HepG2 (cell line): ENCODE results near the gene LCAT. TPM values are rescaled to one million over a fixed set of nuclear protein-coding genes. Genes with fewer than 3 reads are reported as not detected.

ENCODE experiments used
- ARNT2 ChIP-seq: sonication (generic); formaldehyde crosslinking; IDR thresholded peaks from 2 replicates; pipeline ENCODE4 v1.8.0; 2022; ENCODE audit warnings: mild to moderate bottlenecking, low read depth, missing genetic modification reagents, moderate library complexity
- EEA1 ChIP-seq: sonication (generic); formaldehyde crosslinking; IDR thresholded peaks from 2 replicates; pipeline ENCODE4 v1.5.1; 2020; ENCODE audit warnings: mild to moderate bottlenecking, missing genetic modification reagents, borderline replicate concordance
- GABPA ChIP-seq, 2 experiments: IDR thresholded peaks; 2 replicates each; pipeline ENCODE4 v1.6.1; 2011 to 2016; ENCODE audit warnings: low read depth in 2 of 2, low read length in 1 of 2, missing biosample characterization in 1 of 2, missing genetic modification characterization in 1 of 2
- KDM1A ChIP-seq: IDR thresholded peaks from 2 replicates; pipeline ENCODE4 v1.6.1; 2016; ENCODE audit warnings: missing compliant biosample characterization
- LCORL ChIP-seq, 2 experiments: fragments of 450-650 bp in 1 of 2; sonication (generic) in 1 of 2; formaldehyde crosslinking in 1 of 2; IDR thresholded peaks; 2 replicates each; pipeline versions ENCODE4 v1.5.0 to v1.6.1; 2017 to 2020; ENCODE audit warnings: antibody characterized with exemption in 1 of 2, missing genetic modification reagents in 1 of 2
- MAFG ChIP-seq: sonication (generic); formaldehyde crosslinking; IDR thresholded peaks from 2 replicates; pipeline ENCODE4 v1.5.1; 2020; ENCODE audit warnings: mild to moderate bottlenecking, missing genetic modification reagents
- MAZ ChIP-seq, 2 experiments: sonication (generic) in 1 of 2; formaldehyde crosslinking in 1 of 2; IDR thresholded peaks; 2 replicates each; pipeline versions ENCODE4 v1.5.0 to v1.6.1; 2012 to 2020; ENCODE audit warnings: low read depth in 2 of 2, mild to moderate bottlenecking in 2 of 2, borderline replicate concordance in 1 of 2, improper control_type of control experiment in 1 of 2, low read length in 1 of 2, missing genetic modification reagents in 1 of 2, moderate library complexity in 1 of 2
- NR3C1 ChIP-seq: sonication (generic); formaldehyde crosslinking; IDR thresholded peaks from 2 replicates; pipeline ENCODE4 v1.4.0; 2020; ENCODE audit warnings: missing genetic modification reagents
- RELA ChIP-seq: sonication (generic); formaldehyde crosslinking; IDR thresholded peaks from 2 replicates; pipeline ENCODE4 v1.4.0; 2020; ENCODE audit warnings: missing genetic modification reagents
- ZNF263 ChIP-seq: sonication (generic); formaldehyde crosslinking; IDR thresholded peaks from 2 replicates; pipeline ENCODE4 v1.4.0; 2020; ENCODE audit warnings: missing genetic modification reagents
- ZNF329 ChIP-seq: sonication (generic); formaldehyde crosslinking; IDR thresholded peaks from 2 replicates; pipeline ENCODE4 v1.9.0; 2021; ENCODE audit warnings: low read depth, mild to moderate bottlenecking, missing genetic modification reagents
- ZNF678 ChIP-seq: sonication (generic); formaldehyde crosslinking; IDR thresholded peaks from 2 replicates; pipeline ENCODE4 v1.4.0; 2020; ENCODE audit warnings: mild to moderate bottlenecking, missing genetic modification reagents
- ZNF749 ChIP-seq: sonication (generic); formaldehyde crosslinking; IDR thresholded peaks from 2 replicates; pipeline ENCODE4 v1.8.0; 2022; ENCODE audit warnings: mild to moderate bottlenecking, missing genetic modification reagents, moderate library complexity, borderline replicate concordance
- ZSCAN22 ChIP-seq: sonication (generic); formaldehyde crosslinking; IDR thresholded peaks from 2 replicates; pipeline ENCODE4 v1.4.0; 2020; ENCODE audit warnings: mild to moderate bottlenecking, missing genetic modification reagents
- polyA plus RNA-seq, 8 experiments: library from polyadenylated mRNA; depleted of rRNA in 3 of 8; stranded (reverse) in 7 of 8; unstranded in 1 of 8; fragments of >200 nt; fragmentation: Illumina TruSeq in 4 of 8; extraction: Trizol in 4 of 8; gene quantifications; 2 replicates each; pipeline versions ENCODE4 v1.2.1 to v1.2.3, GENCODE V29; 2011 to 2016; ENCODE audit warnings: low read depth in 4 of 8, missing spikeins in 1 of 8, mixed read lengths in 1 of 8; ENCODE audit not compliant: insufficient read depth in 1 of 8
- total RNA-seq, 5 experiments: library from RNA; depleted of rRNA; stranded (reverse); fragments of >200 nt; fragmentation: Illumina TruSeq; extraction: Trizol; gene quantifications; 2 replicates each; pipeline ENCODE4 v1.2.3, GENCODE V29; 2016; ENCODE audit warnings: low read depth in 1 of 5
- TF ChIP-seq, protein P1 (sequence below): sonication (generic); formaldehyde crosslinking; IDR thresholded peaks from 2 replicates; pipeline ENCODE4 v1.8.1; 2023; ENCODE audit warnings: missing genetic modification reagents, inconsistent platforms, borderline replicate concordance
- TF ChIP-seq, protein P2 (sequence below): sonication (generic); formaldehyde crosslinking; IDR thresholded peaks from 2 replicates; pipeline ENCODE4 v1.4.0; 2020; ENCODE audit warnings: missing genetic modification reagents, mild to moderate bottlenecking, borderline replicate concordance
- TF ChIP-seq, protein P3 (sequence below): sonication (generic); formaldehyde crosslinking; IDR thresholded peaks from 2 replicates; pipeline ENCODE4 v1.8.0; 2022; ENCODE audit warnings: low read depth, missing genetic modification reagents
- TF ChIP-seq, protein P4 (sequence below): sonication (generic); formaldehyde crosslinking; IDR thresholded peaks from 2 replicates; pipeline ENCODE4 v1.4.0; 2020; ENCODE audit warnings: missing genetic modification reagents
- TF ChIP-seq, protein P5 (sequence below): IDR thresholded peaks from 2 replicates; pipeline ENCODE4 v1.6.1; 2016; ENCODE audit warnings: low read depth, control low read depth
- TF ChIP-seq, protein P6 (sequence below): sonication (generic); formaldehyde crosslinking; IDR thresholded peaks from 2 replicates; pipeline ENCODE4 v1.4.0; 2020; ENCODE audit warnings: mild to moderate bottlenecking, missing genetic modification reagents

Gene LCAT
- total and polyA plus RNA-seq, 2 of the 13 experiments (the other 11 are each of a cell fraction or from before 2014, with no cell fraction given) = 36.1 to 38.9 TPM

DNA sequence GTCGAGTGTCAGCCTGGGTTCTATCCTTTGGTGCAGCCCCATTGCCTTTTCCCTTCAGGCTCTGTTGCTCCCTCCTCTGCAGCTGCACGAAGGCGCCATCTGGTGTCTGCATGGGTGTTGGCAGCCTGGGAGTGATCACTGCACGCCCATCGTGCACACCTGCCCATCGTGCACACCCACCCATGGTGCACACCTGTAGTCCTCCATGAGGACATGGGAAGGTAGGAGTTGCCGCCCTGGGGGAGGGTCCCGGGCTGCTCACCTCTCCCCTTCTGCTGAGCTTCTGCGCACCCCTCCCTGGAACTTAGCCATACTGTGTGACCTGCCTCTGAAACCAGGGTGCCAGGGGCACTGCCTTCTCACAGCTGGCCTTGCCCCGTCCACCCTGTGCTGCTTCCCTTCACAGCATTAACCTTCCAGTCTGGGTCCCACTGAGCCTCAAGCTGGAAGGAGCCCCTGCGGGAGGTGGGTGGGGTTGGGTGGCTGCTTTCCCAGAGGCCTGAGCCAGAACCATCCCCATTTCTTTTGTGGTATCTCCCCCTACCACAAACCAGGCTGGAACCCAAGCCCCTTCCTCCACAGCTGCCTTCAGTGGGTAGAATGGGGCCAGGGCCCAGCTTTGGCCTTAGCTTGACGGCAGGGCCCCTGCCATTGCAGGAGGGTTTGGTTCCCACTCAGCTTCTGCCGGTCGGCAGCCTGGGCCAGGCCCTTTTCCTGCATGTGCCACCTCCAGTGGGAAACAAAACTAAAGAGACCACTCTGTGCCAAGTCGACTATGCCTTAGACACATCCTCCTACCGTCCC lies 15.2 kb downstream of the LCAT start (continued):
- TF ChIP-seq ARNT2 (CRISPR knock-in tag) (no peak), ZNF263 (0 out of 2 replicates have a peak, but pooled peaks have one; percentile 14), GABPA (IDR thresholded peaks at IDR 0.05; ENCODE audit: low read depth, low read length) (no peak), GABPA (CRISPR knock-in tag; IDR thresholded peaks at IDR 0.05; ENCODE audit: low read depth) (no peak), ZNF749 (no peak), KDM1A (no peak), LCORL (IDR thresholded peaks at IDR 0.05) (no peak), LCORL (CRISPR knock-in tag; IDR thresholded peaks at IDR 0.05) (no peak), RELA (CRISPR knock-in tag) (no peak), ZSCAN22 (CRISPR knock-in tag) (no peak), ZNF329 (CRISPR knock-in tag) (no peak), MAZ (IDR thresholded peaks at IDR 0.05; ENCODE audit: borderline replicate concordance, low read depth, low read length) (no peak), MAZ (CRISPR knock-in tag; IDR thresholded peaks at IDR 0.05; ENCODE audit: low read depth) (peak; percentile 63; the same call in 1 of the 2 replicates), MAFG (no peak), EEA1 (no peak), NR3C1 (CRISPR knock-in tag) (no peak), ZNF678 (CRISPR knock-in tag) (no peak)
- TF ChIP-seq, protein P1, sequence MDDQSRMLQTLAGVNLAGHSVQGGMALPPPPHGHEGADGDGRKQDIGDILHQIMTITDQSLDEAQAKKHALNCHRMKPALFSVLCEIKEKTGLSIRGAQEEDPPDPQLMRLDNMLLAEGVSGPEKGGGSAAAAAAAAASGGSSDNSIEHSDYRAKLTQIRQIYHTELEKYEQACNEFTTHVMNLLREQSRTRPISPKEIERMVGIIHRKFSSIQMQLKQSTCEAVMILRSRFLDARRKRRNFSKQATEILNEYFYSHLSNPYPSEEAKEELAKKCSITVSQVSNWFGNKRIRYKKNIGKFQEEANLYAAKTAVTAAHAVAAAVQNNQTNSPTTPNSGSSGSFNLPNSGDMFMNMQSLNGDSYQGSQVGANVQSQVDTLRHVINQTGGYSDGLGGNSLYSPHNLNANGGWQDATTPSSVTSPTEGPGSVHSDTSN (CRISPR knock-in tag) = no peak
- TF ChIP-seq, protein P2, sequence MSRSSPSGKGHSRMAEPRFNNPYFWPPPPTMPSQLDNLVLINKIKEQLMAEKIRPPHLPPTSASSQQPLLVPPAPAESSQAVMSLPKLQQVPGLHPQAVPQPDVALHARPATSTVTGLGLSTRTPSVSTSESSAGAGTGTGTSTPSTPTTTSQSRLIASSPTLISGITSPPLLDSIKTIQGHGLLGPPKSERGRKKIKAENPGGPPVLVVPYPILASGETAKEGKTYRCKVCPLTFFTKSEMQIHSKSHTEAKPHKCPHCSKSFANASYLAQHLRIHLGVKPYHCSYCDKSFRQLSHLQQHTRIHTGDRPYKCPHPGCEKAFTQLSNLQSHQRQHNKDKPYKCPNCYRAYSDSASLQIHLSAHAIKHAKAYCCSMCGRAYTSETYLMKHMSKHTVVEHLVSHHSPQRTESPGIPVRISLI (CRISPR knock-in tag) = no peak
- TF ChIP-seq, protein P3, sequence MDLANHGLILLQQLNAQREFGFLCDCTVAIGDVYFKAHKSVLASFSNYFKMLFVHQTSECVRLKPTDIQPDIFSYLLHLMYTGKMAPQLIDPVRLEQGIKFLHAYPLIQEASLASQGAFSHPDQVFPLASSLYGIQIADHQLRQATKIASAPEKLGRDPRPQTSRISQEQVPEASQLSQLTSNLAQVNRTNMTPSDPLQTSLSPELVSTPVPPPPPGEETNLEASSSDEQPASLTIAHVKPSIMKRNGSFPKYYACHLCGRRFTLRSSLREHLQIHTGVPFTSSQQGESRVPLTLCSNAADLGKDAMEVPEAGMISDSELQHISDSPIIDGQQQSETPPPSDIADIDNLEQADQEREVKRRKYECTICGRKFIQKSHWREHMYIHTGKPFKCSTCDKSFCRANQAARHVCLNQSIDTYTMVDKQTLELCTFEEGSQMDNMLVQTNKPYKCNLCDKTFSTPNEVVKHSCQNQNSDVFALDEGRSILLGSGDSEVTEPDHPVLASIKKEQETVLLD (CRISPR knock-in tag) = no peak
- TF ChIP-seq, protein P4, sequence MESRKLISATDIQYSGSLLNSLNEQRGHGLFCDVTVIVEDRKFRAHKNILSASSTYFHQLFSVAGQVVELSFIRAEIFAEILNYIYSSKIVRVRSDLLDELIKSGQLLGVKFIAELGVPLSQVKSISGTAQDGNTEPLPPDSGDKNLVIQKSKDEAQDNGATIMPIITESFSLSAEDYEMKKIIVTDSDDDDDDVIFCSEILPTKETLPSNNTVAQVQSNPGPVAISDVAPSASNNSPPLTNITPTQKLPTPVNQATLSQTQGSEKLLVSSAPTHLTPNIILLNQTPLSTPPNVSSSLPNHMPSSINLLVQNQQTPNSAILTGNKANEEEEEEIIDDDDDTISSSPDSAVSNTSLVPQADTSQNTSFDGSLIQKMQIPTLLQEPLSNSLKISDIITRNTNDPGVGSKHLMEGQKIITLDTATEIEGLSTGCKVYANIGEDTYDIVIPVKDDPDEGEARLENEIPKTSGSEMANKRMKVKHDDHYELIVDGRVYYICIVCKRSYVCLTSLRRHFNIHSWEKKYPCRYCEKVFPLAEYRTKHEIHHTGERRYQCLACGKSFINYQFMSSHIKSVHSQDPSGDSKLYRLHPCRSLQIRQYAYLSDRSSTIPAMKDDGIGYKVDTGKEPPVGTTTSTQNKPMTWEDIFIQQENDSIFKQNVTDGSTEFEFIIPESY (CRISPR knock-in tag) = no peak
- TF ChIP-seq, protein P5, sequence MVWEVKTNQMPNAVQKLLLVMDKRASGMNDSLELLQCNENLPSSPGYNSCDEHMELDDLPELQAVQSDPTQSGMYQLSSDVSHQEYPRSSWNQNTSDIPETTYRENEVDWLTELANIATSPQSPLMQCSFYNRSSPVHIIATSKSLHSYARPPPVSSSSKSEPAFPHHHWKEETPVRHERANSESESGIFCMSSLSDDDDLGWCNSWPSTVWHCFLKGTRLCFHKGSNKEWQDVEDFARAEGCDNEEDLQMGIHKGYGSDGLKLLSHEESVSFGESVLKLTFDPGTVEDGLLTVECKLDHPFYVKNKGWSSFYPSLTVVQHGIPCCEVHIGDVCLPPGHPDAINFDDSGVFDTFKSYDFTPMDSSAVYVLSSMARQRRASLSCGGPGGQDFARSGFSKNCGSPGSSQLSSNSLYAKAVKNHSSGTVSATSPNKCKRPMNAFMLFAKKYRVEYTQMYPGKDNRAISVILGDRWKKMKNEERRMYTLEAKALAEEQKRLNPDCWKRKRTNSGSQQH = no peak; the same call in 1 of the 2 replicates
- TF ChIP-seq, protein P6, sequence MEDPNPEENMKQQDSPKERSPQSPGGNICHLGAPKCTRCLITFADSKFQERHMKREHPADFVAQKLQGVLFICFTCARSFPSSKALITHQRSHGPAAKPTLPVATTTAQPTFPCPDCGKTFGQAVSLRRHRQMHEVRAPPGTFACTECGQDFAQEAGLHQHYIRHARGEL (CRISPR knock-in tag) = 0 out of 2 replicates have a peak, but pooled peaks have one; percentile 50
